ENCODE measurements around the gene FAM20A. TPM values are rescaled to one million over a fixed set of nuclear protein-coding genes. Genes with fewer than 3 reads are reported as not detected.
"Not testable (repeated sequence)": the region's sequence is repeated elsewhere in the genome, so short reads cannot be mapped to it uniquely, and the experiment has no call there.

FAM20A gene
- total and polyA plus RNA-seq, 4 donors = 11.5 to 46.5 (median 14.7) TPM

GRCh38 chr17:68582867-68583266, 18.3 kb downstream of the FAM20A start:
- not testable (repeated sequence) for H3K36me3 ChIP-seq (ENCODE audit: control insufficient read depth, insufficient read depth, low read length); DNase-seq (ENCODE audit: low read depth in 4 of 6, low spot score in 6 of 6); H3K4me3 ChIP-seq (ENCODE audit: low read depth, low read length); H3K4me1 ChIP-seq (ENCODE audit: control insufficient read depth, insufficient read depth, low read length); H3K27ac ChIP-seq (ENCODE audit: low read depth, low read length); H3K27me3 ChIP-seq (ENCODE audit: control insufficient read depth, insufficient read depth, low read length); H3K9me3 ChIP-seq (ENCODE audit: control insufficient read depth, insufficient read depth, low read length)
- WGBS (ENCODE audit: insufficient coverage) = no CpG with 5 or more reads among the region's 6 CpGs

- Histone ChIP-seq H3K4me3 (ENCODE audit: low read depth, low read length) (no peak overlapping the region), H3K36me3 (ENCODE audit: control insufficient read depth, insufficient read depth, low read length) (no peaks in the 10 kb centered on the region), H3K27me3 (ENCODE audit: control insufficient read depth, insufficient read depth, low read length) (no peaks in the 10 kb centered on the region), H3K4me1 (ENCODE audit: control insufficient read depth, insufficient read depth, low read length) (peaks cover 3% of the 10 kb centered on the region), H3K9me3 (ENCODE audit: control insufficient read depth, insufficient read depth, low read length) (no peaks in the 10 kb centered on the region), H3K27ac (ENCODE audit: low read depth, low read length) (no peak overlapping the region)
- no peak for DNase-seq (ENCODE audit: low read depth in 4 of 6, low spot score in 6 of 6)
- WGBS (ENCODE audit: insufficient coverage) = 97% methylated on average over 4 of the region's 9 CpGs
These were observed 19.1 kb downstream of the FAM20A start for GRCh38 chr17:68581863-68582645.

GRCh38 chr17:68580236-68580770, 20.9 kb downstream of the FAM20A start:
- H3K36me3 ChIP-seq (ENCODE audit: control insufficient read depth, insufficient read depth, low read length) = no peaks in the 10 kb centered on the region
- DNase-seq (ENCODE audit: low read depth in 4 of 6, low spot score in 6 of 6) = no peak
- H3K27me3 ChIP-seq (ENCODE audit: control insufficient read depth, insufficient read depth, low read length) = no peaks in the 10 kb centered on the region
- peaks cover 5% of the 10 kb centered on the region for H3K4me1 ChIP-seq (ENCODE audit: control insufficient read depth, insufficient read depth, low read length)
- no peak overlapping the region for H3K4me3 ChIP-seq (ENCODE audit: low read depth, low read length)
- H3K9me3 ChIP-seq (ENCODE audit: control insufficient read depth, insufficient read depth, low read length) = no peaks in the 10 kb centered on the region
- no peak overlapping the region for H3K27ac ChIP-seq (ENCODE audit: low read depth, low read length)
- WGBS (ENCODE audit: insufficient coverage) = 55% methylated on average over 2 of the region's 6 CpGs

- WGBS (ENCODE audit: insufficient coverage) = 87% methylated on average over 3 of the region's 8 CpGs
- H3K27ac ChIP-seq (ENCODE audit: low read depth, low read length) = no peak overlapping the region
These were observed 21.8 kb downstream of the FAM20A start for GRCh38 chr17:68579194-68579927.

GRCh38 chr17:68578236-68578635, 22.9 kb downstream of the FAM20A start:
- Histone ChIP-seq H3K27me3 (ENCODE audit: control insufficient read depth, insufficient read depth, low read length) (no peaks in the 10 kb centered on the region), H3K9me3 (ENCODE audit: control insufficient read depth, insufficient read depth, low read length) (no peaks in the 10 kb centered on the region), H3K27ac (ENCODE audit: low read depth, low read length) (no peak overlapping the region), H3K4me3 (ENCODE audit: low read depth, low read length) (no peak overlapping the region), H3K4me1 (ENCODE audit: control insufficient read depth, insufficient read depth, low read length) (peaks cover 5% of the 10 kb centered on the region), H3K36me3 (ENCODE audit: control insufficient read depth, insufficient read depth, low read length) (no peaks in the 10 kb centered on the region)
- 83% methylated on average over 1 of the region's 3 CpGs for WGBS (ENCODE audit: insufficient coverage)
- DNase-seq (ENCODE audit: low read depth in 4 of 6, low spot score in 6 of 6) = no peak

More at GRCh38 chr17:68579194-68579927, 21.8 kb downstream of the FAM20A start:
- H3K4me3 ChIP-seq (ENCODE audit: low read depth, low read length) = no peak overlapping the region
- no peaks in the 10 kb centered on the region for H3K27me3 ChIP-seq (ENCODE audit: control insufficient read depth, insufficient read depth, low read length)
- H3K9me3 ChIP-seq (ENCODE audit: control insufficient read depth, insufficient read depth, low read length) = no peaks in the 10 kb centered on the region
- no peaks in the 10 kb centered on the region for H3K36me3 ChIP-seq (ENCODE audit: control insufficient read depth, insufficient read depth, low read length)
- peaks cover 5% of the 10 kb centered on the region for H3K4me1 ChIP-seq (ENCODE audit: control insufficient read depth, insufficient read depth, low read length)
- DNase-seq (ENCODE audit: low read depth in 4 of 6, low spot score in 6 of 6) = no peak

- peak in 1 of 6 donors; percentile 42 for DNase-seq (ENCODE audit: low read depth in 4 of 6, low spot score in 6 of 6)
- Histone ChIP-seq H3K4me3 (ENCODE audit: low read depth, low read length) (no peak overlapping the region), H3K9me3 (ENCODE audit: control insufficient read depth, insufficient read depth, low read length) (no peaks in the 10 kb centered on the region), H3K4me1 (ENCODE audit: control insufficient read depth, insufficient read depth, low read length) (peaks cover 5% of the 10 kb centered on the region), H3K27me3 (ENCODE audit: control insufficient read depth, insufficient read depth, low read length) (no peaks in the 10 kb centered on the region), H3K36me3 (ENCODE audit: control insufficient read depth, insufficient read depth, low read length) (no peaks in the 10 kb centered on the region), H3K27ac (ENCODE audit: low read depth, low read length) (no peak overlapping the region)
- WGBS (ENCODE audit: insufficient coverage) = no CpG with 5 or more reads among the region's 3 CpGs
These were observed 23.7 kb downstream of the FAM20A start for GRCh38 chr17:68577497-68577821.

GRCh38 chr17:68576811-68577496, 24.2 kb downstream of the FAM20A start:
- H3K4me3 ChIP-seq (ENCODE audit: low read depth, low read length) = no peak overlapping the region
- 71% methylated on average over 7 of the region's 8 CpGs for WGBS (ENCODE audit: insufficient coverage)
- H3K27ac ChIP-seq (ENCODE audit: low read depth, low read length) = no peak overlapping the region
- H3K9me3 ChIP-seq (ENCODE audit: control insufficient read depth, insufficient read depth, low read length) = no peaks in the 10 kb centered on the region
- H3K4me1 ChIP-seq (ENCODE audit: control insufficient read depth, insufficient read depth, low read length) = peaks cover 5% of the 10 kb centered on the region
- no peaks in the 10 kb centered on the region for H3K27me3 ChIP-seq (ENCODE audit: control insufficient read depth, insufficient read depth, low read length)
- no peak for DNase-seq (ENCODE audit: low read depth in 4 of 6, low spot score in 6 of 6)
- no peaks in the 10 kb centered on the region for H3K36me3 ChIP-seq (ENCODE audit: control insufficient read depth, insufficient read depth, low read length)

- WGBS (ENCODE audit: insufficient coverage) = 88% methylated on average over 1 of the region's 2 CpGs
- no peaks in the 10 kb centered on the region for H3K27me3 ChIP-seq (ENCODE audit: control insufficient read depth, insufficient read depth, low read length)
- H3K27ac ChIP-seq (ENCODE audit: low read depth, low read length) = no peak overlapping the region
- H3K9me3 ChIP-seq (ENCODE audit: control insufficient read depth, insufficient read depth, low read length) = no peaks in the 10 kb centered on the region
- peaks cover 5% of the 10 kb centered on the region for H3K4me1 ChIP-seq (ENCODE audit: control insufficient read depth, insufficient read depth, low read length)
- H3K36me3 ChIP-seq (ENCODE audit: control insufficient read depth, insufficient read depth, low read length) = no peaks in the 10 kb centered on the region
- no peak overlapping the region for H3K4me3 ChIP-seq (ENCODE audit: low read depth, low read length)
- no peak for DNase-seq (ENCODE audit: low read depth in 4 of 6, low spot score in 6 of 6)
These were observed 25.0 kb downstream of the FAM20A start for GRCh38 chr17:68576137-68576536.

- Histone ChIP-seq H3K4me3 (ENCODE audit: low read depth, low read length) (no peak overlapping the region), H3K27me3 (ENCODE audit: control insufficient read depth, insufficient read depth, low read length) (no peaks in the 10 kb centered on the region), H3K4me1 (ENCODE audit: control insufficient read depth, insufficient read depth, low read length) (peaks cover 5% of the 10 kb centered on the region), H3K36me3 (ENCODE audit: control insufficient read depth, insufficient read depth, low read length) (no peaks in the 10 kb centered on the region), H3K9me3 (ENCODE audit: control insufficient read depth, insufficient read depth, low read length) (no peaks in the 10 kb centered on the region), H3K27ac (ENCODE audit: low read depth, low read length) (no peak overlapping the region)
- DNase-seq (ENCODE audit: low read depth in 4 of 6, low spot score in 6 of 6) = no peak
- WGBS (ENCODE audit: insufficient coverage) = no CpG with 5 or more reads among the region's 1 CpG
These were observed 27.8 kb downstream of the FAM20A start for GRCh38 chr17:68573338-68573737.
